CD4-positive, alpha-beta T cell treated with Interferon alpha-2 for 1 hour (primary cell): ENCODE data around the gene P3H1.
"Not testable (repeated sequence)": the region's sequence is repeated elsewhere in the genome, so short reads cannot be mapped to it uniquely, and the experiment has no call there.

Experiments
- DNase-seq, 2 donors: peaks; one replicate each; pipeline ENCODE4 v3.0.0-alpha.2; 2020 to 2022

P3H1 gene

GRCh38 chr1:42742617-42743316 is 24.1 kb downstream of the P3H1 start:
- DNase-seq = no peak

GRCh38 chr1:42742141-42742540 is 24.7 kb downstream of the P3H1 start:
- no peak for DNase-seq

GRCh38 chr1:42741706-42742105 is 25.1 kb downstream of the P3H1 start:
- DNase-seq = no peak

- DNase-seq = no peak
Measured at GRCh38 chr1:42740851-42741580, 25.8 kb downstream of the P3H1 start.

GRCh38 chr1:42739753-42740700 is 26.8 kb downstream of the P3H1 start, which contains the start of gene CLDN19:
TSS of gene CLDN19 (minus strand) at chr1:42740236. CDS start at chr1:42740063, 173 bp downstream.
- no peak for DNase-seq

GRCh38 chr1:42738678-42739226 is 28.1 kb downstream of the P3H1 start:
- DNase-seq = no peak

GRCh38 chr1:42737986-42738677 is 28.7 kb downstream of the P3H1 start:
- no peak for DNase-seq

- peak in 1 of 2 donors; percentile 23 for DNase-seq
Measured at GRCh38 chr1:42737257-42737656, 29.6 kb downstream of the P3H1 start.

- no peak for DNase-seq
Measured at GRCh38 chr1:42736571-42737200, 30.1 kb downstream of the P3H1 start.

- DNase-seq = no peak
Measured at GRCh38 chr1:42736152-42736551, 30.7 kb downstream of the P3H1 start.

GRCh38 chr1:42735477-42736105 is 31.2 kb downstream of the P3H1 start:
- DNase-seq = no peak

- DNase-seq = no peak
Measured at GRCh38 chr1:42735056-42735455, 31.8 kb downstream of the P3H1 start.

- no peak for DNase-seq
Measured at GRCh38 chr1:42734201-42735035, 32.4 kb downstream of the P3H1 start.

GRCh38 chr1:42733415-42734200 is 33.2 kb downstream of the P3H1 start:
- DNase-seq = no peak

- DNase-seq = no peak
Measured at GRCh38 chr1:42732126-42732680, 34.6 kb downstream of the P3H1 start.

- no peak for DNase-seq
Measured at GRCh38 chr1:42731585-42731984, 35.2 kb downstream of the P3H1 start.

GRCh38 chr1:42730988-42731387 is 35.8 kb downstream of the P3H1 start:
- peak in 1 of 2 donors; percentile 21 for DNase-seq

- no peak for DNase-seq
Measured at GRCh38 chr1:42730002-42730401, 36.8 kb downstream of the P3H1 start.

GRCh38 chr1:42725820-42726219 is 41.0 kb downstream of the P3H1 start:
- DNase-seq = not testable (repeated sequence)
